K562 (cell line): ENCODE results near the gene TMEM184C.

Source experiments
- ARID3A ChIP-seq: IDR thresholded peaks from 2 replicates; pipeline ENCODE4 v1.6.1; 2012; ENCODE audit warnings: low read depth, low read length, improper control_type of control experiment, borderline replicate concordance
- CEBPB ChIP-seq: fragments of 450-650 bp; IDR thresholded peaks from 2 replicates; pipeline ENCODE4 v1.6.1; 2016; ENCODE audit warnings: missing genetic modification characterization, missing compliant biosample characterization
- ESRRB ChIP-seq: fragments of 250-450 bp; sonication (Bioruptor Pico); IDR thresholded peaks from 2 replicates; pipeline ENCODE4 v1.5.0; 2020; ENCODE audit warnings: mild to moderate bottlenecking, moderate library complexity, borderline replicate concordance
- PREB ChIP-seq: sonication (generic); formaldehyde crosslinking; IDR thresholded peaks from 2 replicates; pipeline ENCODE4 v1.8.1; 2023; ENCODE audit warnings: mild to moderate bottlenecking, missing genetic modification reagents
- TF ChIP-seq, protein P1 (sequence below): sonication (generic); formaldehyde crosslinking; IDR thresholded peaks from 2 replicates; pipeline ENCODE4 v1.8.1; 2023; ENCODE audit warnings: mild to moderate bottlenecking, missing genetic modification reagents
- TF ChIP-seq, protein P2 (sequence below), 2 experiments: fragments of 450-650 bp in 1 of 2; sonication (generic) in 1 of 2; formaldehyde crosslinking in 1 of 2; IDR thresholded peaks; 2 replicates each; pipeline versions ENCODE4 v1.7.1 to v1.9.0; 2016 to 2022; ENCODE audit warnings: inconsistent platforms in 1 of 2, mild to moderate bottlenecking in 1 of 2, missing genetic modification reagents in 1 of 2

- TF ChIP-seq ARID3A (no peak), CEBPB (tag) (no peak), ESRRB (no peak), PREB (no peak)
- TF ChIP-seq, protein P1, sequence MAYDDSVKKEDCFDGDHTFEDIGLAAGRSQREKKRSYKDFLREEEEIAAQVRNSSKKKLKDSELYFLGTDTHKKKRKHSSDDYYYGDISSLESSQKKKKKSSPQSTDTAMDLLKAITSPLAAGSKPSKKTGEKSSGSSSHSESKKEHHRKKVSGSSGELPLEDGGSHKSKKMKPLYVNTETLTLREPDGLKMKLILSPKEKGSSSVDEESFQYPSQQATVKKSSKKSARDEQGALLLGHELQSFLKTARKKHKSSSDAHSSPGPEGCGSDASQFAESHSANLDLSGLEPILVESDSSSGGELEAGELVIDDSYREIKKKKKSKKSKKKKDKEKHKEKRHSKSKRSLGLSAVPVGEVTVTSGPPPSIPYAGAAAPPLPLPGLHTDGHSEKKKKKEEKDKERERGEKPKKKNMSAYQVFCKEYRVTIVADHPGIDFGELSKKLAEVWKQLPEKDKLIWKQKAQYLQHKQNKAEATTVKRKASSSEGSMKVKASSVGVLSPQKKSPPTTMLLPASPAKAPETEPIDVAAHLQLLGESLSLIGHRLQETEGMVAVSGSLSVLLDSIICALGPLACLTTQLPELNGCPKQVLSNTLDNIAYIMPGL: no peak
- TF ChIP-seq, protein P2, sequence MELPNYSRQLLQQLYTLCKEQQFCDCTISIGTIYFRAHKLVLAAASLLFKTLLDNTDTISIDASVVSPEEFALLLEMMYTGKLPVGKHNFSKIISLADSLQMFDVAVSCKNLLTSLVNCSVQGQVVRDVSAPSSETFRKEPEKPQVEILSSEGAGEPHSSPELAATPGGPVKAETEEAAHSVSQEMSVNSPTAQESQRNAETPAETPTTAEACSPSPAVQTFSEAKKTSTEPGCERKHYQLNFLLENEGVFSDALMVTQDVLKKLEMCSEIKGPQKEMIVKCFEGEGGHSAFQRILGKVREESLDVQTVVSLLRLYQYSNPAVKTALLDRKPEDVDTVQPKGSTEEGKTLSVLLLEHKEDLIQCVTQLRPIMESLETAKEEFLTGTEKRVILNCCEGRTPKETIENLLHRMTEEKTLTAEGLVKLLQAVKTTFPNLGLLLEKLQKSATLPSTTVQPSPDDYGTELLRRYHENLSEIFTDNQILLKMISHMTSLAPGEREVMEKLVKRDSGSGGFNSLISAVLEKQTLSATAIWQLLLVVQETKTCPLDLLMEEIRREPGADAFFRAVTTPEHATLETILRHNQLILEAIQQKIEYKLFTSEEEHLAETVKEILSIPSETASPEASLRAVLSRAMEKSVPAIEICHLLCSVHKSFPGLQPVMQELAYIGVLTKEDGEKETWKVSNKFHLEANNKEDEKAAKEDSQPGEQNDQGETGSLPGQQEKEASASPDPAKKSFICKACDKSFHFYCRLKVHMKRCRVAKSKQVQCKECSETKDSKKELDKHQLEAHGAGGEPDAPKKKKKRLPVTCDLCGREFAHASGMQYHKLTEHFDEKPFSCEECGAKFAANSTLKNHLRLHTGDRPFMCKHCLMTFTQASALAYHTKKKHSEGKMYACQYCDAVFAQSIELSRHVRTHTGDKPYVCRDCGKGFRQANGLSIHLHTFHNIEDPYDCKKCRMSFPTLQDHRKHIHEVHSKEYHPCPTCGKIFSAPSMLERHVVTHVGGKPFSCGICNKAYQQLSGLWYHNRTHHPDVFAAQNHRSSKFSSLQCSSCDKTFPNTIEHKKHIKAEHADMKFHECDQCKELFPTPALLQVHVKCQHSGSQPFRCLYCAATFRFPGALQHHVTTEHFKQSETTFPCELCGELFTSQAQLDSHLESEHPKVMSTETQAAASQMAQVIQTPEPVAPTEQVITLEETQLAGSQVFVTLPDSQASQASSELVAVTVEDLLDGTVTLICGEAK (IDR thresholded peaks at IDR 0.05): no peak
- TF ChIP-seq, protein P2 (CRISPR knock-in tag; IDR thresholded peaks at IDR 0.05): no peak
Measured at GRCh38 chr4:147583876-147584275, 33.3 kb upstream of the TMEM184C start.
